ENCODE data around the gene SLC16A10.

DNA sequence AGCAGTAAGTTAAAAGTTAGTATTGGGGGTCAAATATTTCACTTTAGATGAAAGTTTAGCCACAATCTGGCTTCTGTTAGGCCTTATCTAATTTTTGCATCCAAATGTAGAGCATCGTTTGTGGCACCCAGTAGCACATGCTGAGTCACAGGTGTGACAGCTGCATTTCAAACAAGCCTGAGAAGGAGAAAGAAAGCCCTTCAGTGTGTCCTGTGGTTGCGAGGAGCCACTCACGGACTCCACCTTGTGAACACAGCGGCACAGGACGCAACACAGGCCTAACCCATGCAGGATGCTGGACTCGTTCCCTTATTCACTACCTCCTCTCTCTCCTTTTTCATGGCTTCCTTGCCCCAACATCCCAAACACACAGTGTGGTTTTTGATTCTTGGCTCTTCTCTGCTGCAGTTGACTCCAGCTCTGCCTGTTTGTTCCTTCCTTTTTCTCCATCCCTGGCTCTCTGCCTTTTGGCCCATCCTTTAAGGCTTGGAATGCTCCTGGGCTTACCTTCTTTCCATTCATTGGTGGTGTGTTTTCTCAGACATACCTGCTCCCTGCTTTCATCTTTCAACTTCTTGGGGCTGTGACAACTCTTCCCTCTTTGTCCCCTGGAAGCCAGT lies 124.2 kb downstream of the SLC16A10 start:
- TF ChIP-seq, protein P1, sequence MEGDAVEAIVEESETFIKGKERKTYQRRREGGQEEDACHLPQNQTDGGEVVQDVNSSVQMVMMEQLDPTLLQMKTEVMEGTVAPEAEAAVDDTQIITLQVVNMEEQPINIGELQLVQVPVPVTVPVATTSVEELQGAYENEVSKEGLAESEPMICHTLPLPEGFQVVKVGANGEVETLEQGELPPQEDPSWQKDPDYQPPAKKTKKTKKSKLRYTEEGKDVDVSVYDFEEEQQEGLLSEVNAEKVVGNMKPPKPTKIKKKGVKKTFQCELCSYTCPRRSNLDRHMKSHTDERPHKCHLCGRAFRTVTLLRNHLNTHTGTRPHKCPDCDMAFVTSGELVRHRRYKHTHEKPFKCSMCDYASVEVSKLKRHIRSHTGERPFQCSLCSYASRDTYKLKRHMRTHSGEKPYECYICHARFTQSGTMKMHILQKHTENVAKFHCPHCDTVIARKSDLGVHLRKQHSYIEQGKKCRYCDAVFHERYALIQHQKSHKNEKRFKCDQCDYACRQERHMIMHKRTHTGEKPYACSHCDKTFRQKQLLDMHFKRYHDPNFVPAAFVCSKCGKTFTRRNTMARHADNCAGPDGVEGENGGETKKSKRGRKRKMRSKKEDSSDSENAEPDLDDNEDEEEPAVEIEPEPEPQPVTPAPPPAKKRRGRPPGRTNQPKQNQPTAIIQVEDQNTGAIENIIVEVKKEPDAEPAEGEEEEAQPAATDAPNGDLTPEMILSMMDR (IDR thresholded peaks at IDR 0.05): no peak
- TF ChIP-seq POLR2A (IDR thresholded peaks at IDR 0.05): no peak
